ENCODE results near the gene AP1S1. TPM values are rescaled to one million over a fixed set of nuclear protein-coding genes. Genes with fewer than 3 reads are reported as not detected.

The AP1S1 gene
- total RNA-seq, 6 experiments from 2014 or later = 24.0 to 56.5 (median 26.4) TPM

DNA sequence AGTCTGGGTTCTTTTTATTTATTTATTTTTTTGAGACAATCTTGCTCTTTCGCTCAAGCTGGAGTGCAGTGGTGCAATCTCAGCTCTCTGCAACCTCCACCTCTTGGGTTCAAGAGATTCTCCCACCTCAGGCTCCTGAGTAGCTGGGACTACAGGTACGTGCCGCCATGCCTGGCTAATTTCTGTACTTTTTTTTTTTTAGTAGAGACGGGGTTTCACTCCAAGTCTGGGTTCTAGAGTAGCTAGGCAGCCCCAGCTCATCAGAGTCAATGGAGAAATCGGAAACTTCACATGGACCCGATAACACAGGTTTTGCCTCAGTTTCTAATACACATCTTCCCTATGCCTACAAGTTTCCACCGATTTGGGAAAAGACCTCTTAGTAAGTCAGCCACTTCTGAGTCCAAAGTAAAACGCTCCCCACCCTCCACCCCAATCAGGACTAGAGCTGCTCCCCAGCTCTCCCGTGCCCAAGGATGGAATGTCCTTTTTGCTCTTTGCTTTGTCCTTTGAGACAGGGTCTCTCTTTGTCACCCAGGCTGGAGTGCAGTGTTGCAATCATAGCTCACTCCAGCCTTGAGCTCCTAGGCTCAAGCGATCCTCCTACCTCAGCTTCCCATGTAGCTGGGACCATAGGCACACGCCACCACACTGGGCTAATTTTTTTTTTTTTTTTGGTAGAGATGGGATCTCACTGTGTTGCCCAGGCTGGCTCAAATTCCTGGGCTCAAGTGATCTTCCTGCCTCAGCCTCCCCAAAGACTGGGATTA is 31.2 kb upstream of the AP1S1 start:
- Histone ChIP-seq H3K27me3 (no peaks in the 10 kb centered on the region), H3K9me3 (no peaks in the 10 kb centered on the region), H3K4me3 (peak overlapping the region in 1 of 3 donors; percentile 5), H3K4me1 (peaks cover 0 to 57% (median 26%) of the 10 kb centered on the region in 4 donors), H3K27ac (peak overlapping the region; percentile 84 to 95 (median 84)), H3K36me3 (no peaks in the 10 kb centered on the region)
- WGBS (ENCODE audit: insufficient coverage, low coverage, low lambda C conversion rate, missing lambda C conversion rate) = 66% methylated on average over 6 of the region's 11 CpGs
- ATAC-seq (no peak), DNase-seq (no peak)
- intact Hi-C loops (cut with DNase I) = no loop called here
- TF ChIP-seq POLR2A (IDR thresholded peaks at IDR 0.05) = no peak
- TF ChIP-seq, protein P1, sequence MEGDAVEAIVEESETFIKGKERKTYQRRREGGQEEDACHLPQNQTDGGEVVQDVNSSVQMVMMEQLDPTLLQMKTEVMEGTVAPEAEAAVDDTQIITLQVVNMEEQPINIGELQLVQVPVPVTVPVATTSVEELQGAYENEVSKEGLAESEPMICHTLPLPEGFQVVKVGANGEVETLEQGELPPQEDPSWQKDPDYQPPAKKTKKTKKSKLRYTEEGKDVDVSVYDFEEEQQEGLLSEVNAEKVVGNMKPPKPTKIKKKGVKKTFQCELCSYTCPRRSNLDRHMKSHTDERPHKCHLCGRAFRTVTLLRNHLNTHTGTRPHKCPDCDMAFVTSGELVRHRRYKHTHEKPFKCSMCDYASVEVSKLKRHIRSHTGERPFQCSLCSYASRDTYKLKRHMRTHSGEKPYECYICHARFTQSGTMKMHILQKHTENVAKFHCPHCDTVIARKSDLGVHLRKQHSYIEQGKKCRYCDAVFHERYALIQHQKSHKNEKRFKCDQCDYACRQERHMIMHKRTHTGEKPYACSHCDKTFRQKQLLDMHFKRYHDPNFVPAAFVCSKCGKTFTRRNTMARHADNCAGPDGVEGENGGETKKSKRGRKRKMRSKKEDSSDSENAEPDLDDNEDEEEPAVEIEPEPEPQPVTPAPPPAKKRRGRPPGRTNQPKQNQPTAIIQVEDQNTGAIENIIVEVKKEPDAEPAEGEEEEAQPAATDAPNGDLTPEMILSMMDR (IDR thresholded peaks at IDR 0.05) = no peak

GRCh38 chr7:101123703-101124068 is 30.6 kb upstream of the AP1S1 start:
- intact Hi-C loops (cut with DNase I) = no loop called here
- Histone ChIP-seq H3K27me3 (no peaks in the 10 kb centered on the region), H3K9me3 (no peaks in the 10 kb centered on the region), H3K4me3 (no peak overlapping the region), H3K27ac (peak overlapping the region; percentile 84 to 95 (median 84)), H3K36me3 (no peaks in the 10 kb centered on the region), H3K4me1 (peaks cover 0 to 61% (median 27%) of the 10 kb centered on the region in 4 donors)
- DNase-seq (no peak), ATAC-seq (no peak)
- TF ChIP-seq, protein P1 (IDR thresholded peaks at IDR 0.05) = no peak
- no peak for TF ChIP-seq POLR2A (IDR thresholded peaks at IDR 0.05)
- 44% methylated on average over 2 of the region's 3 CpGs for WGBS (ENCODE audit: insufficient coverage, low coverage, low lambda C conversion rate, missing lambda C conversion rate)

DNA sequence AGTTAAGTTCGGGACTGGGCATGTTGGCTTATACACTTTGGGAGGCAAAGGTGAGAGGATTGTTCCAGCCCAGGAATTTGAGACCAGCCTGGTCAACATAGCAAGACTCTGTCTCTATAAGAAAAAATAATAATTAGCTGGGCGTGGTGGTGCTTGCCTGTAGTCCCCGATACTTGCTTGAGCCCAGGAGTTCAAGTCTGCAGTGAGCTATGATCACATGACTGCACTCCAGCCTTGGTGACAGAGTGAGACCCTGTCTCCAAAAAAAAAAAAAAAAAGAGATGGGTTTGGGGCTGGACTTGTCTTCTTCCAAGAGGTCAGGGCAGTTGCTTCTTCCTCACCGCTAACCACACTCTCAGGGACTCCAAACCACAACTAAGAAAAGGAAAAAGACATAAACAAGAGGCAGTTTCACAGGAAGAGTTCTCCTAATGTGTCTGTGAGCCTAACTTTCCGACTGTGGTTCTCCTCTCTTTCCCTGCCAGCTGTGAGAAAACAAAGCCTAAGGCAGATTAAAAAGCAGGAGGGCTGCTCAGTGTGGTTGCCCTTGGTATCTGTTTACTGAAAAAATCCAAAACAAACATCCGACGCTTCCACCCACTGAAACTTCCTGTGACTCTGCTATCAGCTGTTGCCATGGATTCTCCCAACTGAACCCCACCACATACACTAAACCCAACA is 29.8 kb upstream of the AP1S1 start:
- Histone ChIP-seq H3K4me3 (no peak overlapping the region), H3K36me3 (no peaks in the 10 kb centered on the region), H3K9me3 (no peaks in the 10 kb centered on the region), H3K4me1 (peaks cover 0 to 61% (median 27%) of the 10 kb centered on the region in 4 donors), H3K27me3 (no peaks in the 10 kb centered on the region), H3K27ac (peak overlapping the region; percentile 84 to 95 (median 84))
- intact Hi-C loops (cut with DNase I) = no loop called here
- 9% methylated on average over 7 of the region's 7 CpGs for WGBS (ENCODE audit: insufficient coverage, low coverage, low lambda C conversion rate, missing lambda C conversion rate)
- DNase-seq (peak in 1 of 3 donors; percentile 58), ATAC-seq (peak; percentile 17 to 42 (median 34))
- TF ChIP-seq POLR2A (IDR thresholded peaks at IDR 0.05) = peak; percentile 78
- TF ChIP-seq, protein P1 (IDR thresholded peaks at IDR 0.05) = no peak

GRCh38 chr7:101125989-101126650 is 28.2 kb upstream of the AP1S1 start:
- Histone ChIP-seq H3K9me3 (no peaks in the 10 kb centered on the region), H3K4me3 (peak overlapping the region in 1 of 3 donors; percentile 9), H3K27ac (peak overlapping the region; percentile 84 to 95 (median 84)), H3K27me3 (no peaks in the 10 kb centered on the region), H3K36me3 (peaks cover 0 to 8% (median 3%) of the 10 kb centered on the region in 4 donors), H3K4me1 (peaks cover 0 to 61% (median 28%) of the 10 kb centered on the region in 4 donors)
- intact Hi-C loops (cut with DNase I) = no loop called here
- DNase-seq (peak; percentile 92 to 96 (median 95)), ATAC-seq (peak; percentile 32 to 74 (median 62))
- TF ChIP-seq, protein P1 (IDR thresholded peaks at IDR 0.05) = peak in 1 of 4 donors; percentile 2
- TF ChIP-seq POLR2A (IDR thresholded peaks at IDR 0.05) = peak; percentile 32
- 13% methylated on average over 15 of the region's 15 CpGs for WGBS (ENCODE audit: insufficient coverage, low coverage, low lambda C conversion rate, missing lambda C conversion rate)

Data from right lobe of liver (tissue), 6 donors.